Mucosa of descending colon (tissue), 3 donors: ENCODE data around the gene CADPS. TPM values are rescaled to one million over a fixed set of nuclear protein-coding genes. Genes with fewer than 3 reads are reported as not detected.

Source experiments
- ATAC-seq: fragments of 200-7000 bp; cut with Tn5 transposase; one replicate; pipeline ENCODE4 v1.9.1; 2020; ENCODE audit warnings: mild to moderate bottlenecking, moderate library complexity
- DNase-seq, 3 donors: peaks; one replicate each; pipeline ENCODE4 v3.0.0-alpha.2; 2020
- H3K36me3 ChIP-seq: fragments of 200-600 bp; one replicate; pipeline ENCODE4 v1.8.0; 2021; ENCODE audit warnings: low read depth, mild to moderate bottlenecking
- H3K4me1 ChIP-seq: fragments of 200-600 bp; one replicate; pipeline ENCODE4 v1.8.0; 2021; ENCODE audit warnings: low read depth, mild to moderate bottlenecking
- H3K4me3 ChIP-seq: fragments of 200-600 bp; one replicate; pipeline ENCODE4 v1.8.0; 2021; ENCODE audit warnings: mild to moderate bottlenecking
- H3K9me3 ChIP-seq: fragments of 200-600 bp; one replicate; pipeline ENCODE4 v1.8.0; 2021; ENCODE audit warnings: mild to moderate bottlenecking
- intact Hi-C, 2 donors: fragments of 100-400 bp; cut with DNase I in 1 of 2; cut with micrococcal nuclease in 1 of 2; formaldehyde crosslinking; loops; one replicate each; pipeline versions ENCODE4 v1.11.0 to v1.11.1; 2022; cut with DNase I, micrococcal nuclease
- total RNA-seq, 3 donors: library from RNA; stranded (reverse); fragmentation: NEBNext Ultra II Directional in 2 of 3; extraction: Animal tissue kit (Norgen Biotek cat#: 25700) in 2 of 3; gene quantifications; one replicate each; pipeline versions ENCODE4 v1.2.1 to v1.2.4, GENCODE V29; 2021 to 2023
- TF ChIP-seq, protein P1 (sequence below): fragments of 200-600 bp; IDR thresholded peaks from one replicate; pipeline ENCODE4 v1.8.0; 2022; ENCODE audit warnings: antibody characterized with exemption, mild to moderate bottlenecking
- donor health status: DM: no; HTN: no; CAD: no; lungs with moderate emphysema.
- donor health status: DM: no; HTN: no; CAD: no.
- donor health status: DM: no; HTN: yes; CAD: no.

Gene CADPS
- total RNA-seq, 3 donors from 2014 or later = 3.7 to 6.2 (median 6.1) TPM

DNA sequence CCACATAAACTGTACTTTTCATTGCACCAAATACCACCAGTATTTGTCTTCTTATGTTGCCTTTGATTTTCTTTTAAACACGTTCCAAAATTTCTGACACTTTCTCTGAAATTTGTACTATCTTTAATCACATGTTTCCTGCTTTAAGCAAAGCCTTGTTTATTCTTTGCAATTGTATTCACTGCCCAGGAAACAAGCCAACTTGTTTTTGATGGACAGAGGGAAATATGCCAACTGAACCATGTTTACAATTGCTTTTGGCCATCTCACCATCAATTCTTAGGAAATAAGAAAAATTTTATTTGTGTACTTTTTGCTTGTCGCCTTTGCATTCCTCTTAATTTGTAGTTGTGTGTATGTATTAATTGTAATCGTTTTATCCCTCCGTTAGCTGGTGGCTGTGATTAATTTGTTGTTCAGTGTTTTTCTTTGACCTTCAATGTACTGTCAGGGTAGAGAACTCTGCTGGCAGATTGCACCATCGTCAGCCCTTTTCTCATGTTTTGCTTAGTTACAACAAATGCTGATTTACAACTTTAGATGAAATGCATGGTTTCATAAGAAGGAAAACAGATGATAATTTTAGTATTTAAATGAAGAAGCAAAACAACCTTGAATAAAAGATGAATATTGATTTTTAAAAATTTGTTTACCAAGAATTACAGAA, 482.5 kb downstream of the CADPS start:
- H3K36me3 ChIP-seq = no peaks in the 10 kb centered on the region
- no peak overlapping the region for H3K4me3 ChIP-seq
- H3K9me3 ChIP-seq = no peaks in the 10 kb centered on the region
- TF ChIP-seq, protein P1, sequence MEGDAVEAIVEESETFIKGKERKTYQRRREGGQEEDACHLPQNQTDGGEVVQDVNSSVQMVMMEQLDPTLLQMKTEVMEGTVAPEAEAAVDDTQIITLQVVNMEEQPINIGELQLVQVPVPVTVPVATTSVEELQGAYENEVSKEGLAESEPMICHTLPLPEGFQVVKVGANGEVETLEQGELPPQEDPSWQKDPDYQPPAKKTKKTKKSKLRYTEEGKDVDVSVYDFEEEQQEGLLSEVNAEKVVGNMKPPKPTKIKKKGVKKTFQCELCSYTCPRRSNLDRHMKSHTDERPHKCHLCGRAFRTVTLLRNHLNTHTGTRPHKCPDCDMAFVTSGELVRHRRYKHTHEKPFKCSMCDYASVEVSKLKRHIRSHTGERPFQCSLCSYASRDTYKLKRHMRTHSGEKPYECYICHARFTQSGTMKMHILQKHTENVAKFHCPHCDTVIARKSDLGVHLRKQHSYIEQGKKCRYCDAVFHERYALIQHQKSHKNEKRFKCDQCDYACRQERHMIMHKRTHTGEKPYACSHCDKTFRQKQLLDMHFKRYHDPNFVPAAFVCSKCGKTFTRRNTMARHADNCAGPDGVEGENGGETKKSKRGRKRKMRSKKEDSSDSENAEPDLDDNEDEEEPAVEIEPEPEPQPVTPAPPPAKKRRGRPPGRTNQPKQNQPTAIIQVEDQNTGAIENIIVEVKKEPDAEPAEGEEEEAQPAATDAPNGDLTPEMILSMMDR = no peak
- H3K4me1 ChIP-seq = no peaks in the 10 kb centered on the region
- intact Hi-C loops = no loop called here
- DNase-seq (no peak), ATAC-seq (no peak)

DNA sequence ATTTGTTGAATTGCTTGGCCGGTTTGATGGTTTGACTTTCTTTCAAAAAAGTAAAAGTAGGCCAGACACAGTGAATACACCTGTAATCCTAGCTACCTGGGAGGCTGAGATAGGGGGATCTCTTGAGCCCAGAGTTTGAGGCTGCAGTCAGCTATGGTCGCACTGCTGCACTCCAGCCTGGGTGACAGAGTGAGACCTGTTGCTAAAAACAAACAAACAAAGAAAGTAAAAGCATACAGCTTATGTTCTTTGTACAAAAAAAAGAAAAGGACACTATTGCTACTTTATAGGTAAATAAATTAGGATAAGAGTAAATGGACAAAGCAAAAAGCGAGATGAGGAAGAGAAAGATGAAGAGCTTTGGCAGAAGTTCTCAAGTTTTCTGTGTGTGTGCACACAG, 488.0 kb downstream of the CADPS start:
- no peaks in the 10 kb centered on the region for H3K9me3 ChIP-seq
- no peak overlapping the region for H3K4me3 ChIP-seq
- TF ChIP-seq, protein P1 = no peak
- DNase-seq (no peak), ATAC-seq (no peak)
- no peaks in the 10 kb centered on the region for H3K4me1 ChIP-seq
- intact Hi-C loops = no loop called here
- no peaks in the 10 kb centered on the region for H3K36me3 ChIP-seq

DNA sequence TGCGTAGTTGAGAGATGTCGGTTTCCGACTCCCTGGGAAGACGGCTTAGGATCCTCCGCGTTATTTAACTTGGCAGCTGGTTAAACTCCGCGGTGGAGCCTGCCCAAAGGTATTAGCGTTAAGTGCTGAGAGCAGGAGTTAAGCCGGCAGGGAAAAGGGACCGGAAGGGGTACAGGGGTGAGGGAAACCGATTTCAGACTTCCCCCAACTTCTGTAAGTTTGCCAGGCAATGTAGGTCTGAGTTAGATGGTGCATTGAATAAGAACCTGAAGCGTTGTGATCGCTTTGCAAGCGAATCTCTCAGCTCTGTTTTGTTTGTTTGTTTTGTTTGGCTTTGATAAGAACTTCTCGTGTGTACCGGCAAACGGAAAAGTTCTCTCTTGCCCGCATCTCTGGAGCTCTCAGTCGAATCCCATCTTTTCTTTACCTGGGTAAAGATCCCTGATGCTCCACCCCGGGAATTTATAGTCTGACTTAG, 495.9 kb downstream of the CADPS start:
- no peak for DNase-seq
- Histone ChIP-seq H3K9me3 (no peaks in the 10 kb centered on the region), H3K36me3 (no peaks in the 10 kb centered on the region), H3K4me3 (no peak overlapping the region), H3K4me1 (no peaks in the 10 kb centered on the region)
- TF ChIP-seq, protein P1 = no peak
- intact Hi-C loops = no loop called here
- ATAC-seq = no peak

DNA sequence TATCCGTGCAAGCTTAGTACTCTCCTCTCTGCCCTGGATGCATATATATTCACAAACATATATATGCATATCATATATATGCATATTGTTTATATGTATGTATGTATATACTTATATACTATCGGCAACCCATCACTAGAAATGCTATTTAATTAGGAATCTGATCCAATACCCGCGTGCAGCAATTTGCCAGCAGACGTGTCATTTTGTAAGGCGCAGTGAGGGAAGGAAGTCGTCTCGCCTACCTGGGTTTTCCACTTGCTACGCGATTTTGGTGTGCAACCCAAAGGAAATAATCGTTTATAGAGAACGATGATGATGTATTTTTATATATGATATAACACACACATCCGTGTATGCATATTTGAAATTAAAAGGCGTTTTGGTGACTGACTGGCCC, 496.3 kb downstream of the CADPS start:
- TF ChIP-seq, protein P1 = no peak
- Histone ChIP-seq H3K9me3 (no peaks in the 10 kb centered on the region), H3K36me3 (no peaks in the 10 kb centered on the region), H3K4me3 (no peak overlapping the region), H3K4me1 (no peaks in the 10 kb centered on the region)
- DNase-seq (no peak), ATAC-seq (no peak)
- intact Hi-C loops = no loop called here

DNA sequence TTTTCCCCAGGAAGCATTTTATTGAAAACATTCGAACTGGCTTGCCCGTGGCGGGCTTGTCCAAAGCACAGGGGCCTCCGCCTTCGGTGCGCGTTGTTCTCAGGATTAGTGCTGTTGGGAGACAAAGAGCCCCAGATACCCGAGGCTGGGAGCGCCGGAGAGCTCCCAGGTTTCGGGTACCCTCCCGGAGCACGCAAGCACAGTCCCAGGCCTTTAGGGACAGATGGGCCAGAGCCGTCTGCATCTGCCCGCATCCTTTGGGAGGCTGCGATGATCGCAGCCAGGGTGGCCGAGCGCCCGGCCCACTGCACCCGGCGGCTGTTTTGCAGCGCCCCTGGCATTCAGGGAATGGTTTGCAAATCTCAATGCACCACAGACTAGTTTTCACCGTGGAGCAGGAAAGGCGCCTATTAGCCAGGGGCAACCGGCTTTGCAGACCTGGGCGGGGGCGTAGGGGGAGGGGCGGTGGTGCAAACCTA, 496.9 kb downstream of the CADPS start:
- TF ChIP-seq, protein P1 = no peak
- intact Hi-C loops = no loop called here
- Histone ChIP-seq H3K36me3 (no peaks in the 10 kb centered on the region), H3K4me1 (no peaks in the 10 kb centered on the region), H3K9me3 (no peaks in the 10 kb centered on the region), H3K4me3 (no peak overlapping the region)
- no peak for ATAC-seq
- no peak for DNase-seq
